B cell (primary cell): ENCODE results near the gene ONECUT3. TPM values are rescaled to one million over a fixed set of nuclear protein-coding genes. Genes with fewer than 3 reads are reported as not detected.

Experiments
- ATAC-seq: fragments of 200-7000 bp; cut with Tn5 transposase; one replicate; pipeline ENCODE4 v1.10.0; 2021; ENCODE audit warnings: low read depth, mild to moderate bottlenecking, moderate number of reproducible peaks, moderate library complexity
- CTCF ChIA-PET: fragments of 350-600 bp; sonication (Branson Sonifier 250); formaldehyde crosslinking; loops from one replicate; lab custom pipeline; 2021; ENCODE audit warnings: antibody characterized with exemption, inconsistent platforms; lab: Charles Lee
- POLR2A ChIA-PET: fragments of 350-600 bp; sonication (Branson Sonifier 250); formaldehyde crosslinking; loops from one replicate; lab custom pipeline; 2021; ENCODE audit warnings: antibody characterized with exemption; lab: Charles Lee
- DNase-seq: peaks from one replicate; pipeline ENCODE4 v3.0.0; 2013
- H2AFZ ChIP-seq: 2 replicates; pipeline ENCODE4 v1.6.1; 2012; ENCODE audit warnings: mild to moderate bottlenecking, low read depth, low read length; ENCODE audit not compliant: insufficient read depth, poor library complexity, severe bottlenecking
- H3K27ac ChIP-seq, 2 donors: 1 replicate in 1 of 2; 2 replicates in 1 of 2; pipeline ENCODE4 v1.5.1; 2012 to 2013; ENCODE audit warnings: low read length in 2 of 2, mild to moderate bottlenecking in 2 of 2, moderate library complexity in 1 of 2
- H3K27me3 ChIP-seq, 4 experiments: fragments of 200-600 bp in 1 of 4; sonication (generic) in 1 of 4; replicated peaks in 1 of 4; 1 replicate in 2 of 4; 2 replicates in 2 of 4; pipeline versions ENCODE4 v1.6.1 to v1.7.0; 2013 to 2016; ENCODE audit warnings: low read length in 3 of 4, mild to moderate bottlenecking in 2 of 4, mixed read lengths in 1 of 4, moderate library complexity in 1 of 4; ENCODE audit not compliant: insufficient read depth in 4 of 4, control insufficient read depth in 3 of 4; ENCODE audit errors: control extremely low read depth in 1 of 4
- H3K36me3 ChIP-seq, 2 experiments: replicated peaks in 1 of 2; 1 replicate in 1 of 2; 2 replicates in 1 of 2; pipeline versions ENCODE4 v1.6.1 to v1.7.1; 2013; ENCODE audit warnings: low read length in 1 of 2; ENCODE audit not compliant: insufficient read depth in 2 of 2, control insufficient read depth in 1 of 2; ENCODE audit errors: control extremely low read depth in 1 of 2, extremely low read depth in 1 of 2
- H3K4me1 ChIP-seq, 2 donors: fragments of 200-600 bp in 1 of 2; sonication (generic) in 1 of 2; 1 replicate in 1 of 2; 2 replicates in 1 of 2; pipeline versions ENCODE4 v1.5.1 to v1.6.1; 2013 to 2017; ENCODE audit warnings: low read length in 2 of 2; ENCODE audit not compliant: control insufficient read depth in 2 of 2, insufficient read depth in 2 of 2
- H3K4me2 ChIP-seq: replicated peaks from 2 replicates; pipeline ENCODE3; 2012; ENCODE audit warnings: mild to moderate bottlenecking, low read depth, low read length; ENCODE audit not compliant: poor library complexity, severe bottlenecking
- H3K4me3 ChIP-seq, 5 experiments: fragments of 200-600 bp in 1 of 5; sonication (generic) in 1 of 5; 1 replicate in 3 of 5; 2 replicates in 2 of 5; pipeline versions ENCODE4 v1.5.1 to v1.7.0; 2011 to 2016; ENCODE audit warnings: low read length in 4 of 5, mild to moderate bottlenecking in 4 of 5, low read depth in 2 of 5, control low read depth in 1 of 5, moderate library complexity in 1 of 5; ENCODE audit not compliant: insufficient read depth in 1 of 5; ENCODE audit errors: control extremely low read depth in 1 of 5, extremely low read depth in 1 of 5
- H3K79me2 ChIP-seq: fragments of 200-600 bp; sonication (generic); one replicate; pipeline ENCODE4 v1.6.0; 2016; ENCODE audit warnings: low read length; ENCODE audit not compliant: control insufficient read depth, insufficient read depth
- H3K9ac ChIP-seq: fragments of 200-600 bp; sonication (generic); 2 replicates; pipeline ENCODE4 v1.6.1; 2017; ENCODE audit warnings: mild to moderate bottlenecking, low read length, moderate library complexity
- H3K9me3 ChIP-seq, 3 donors: one replicate each; pipeline versions ENCODE4 v1.6.1 to v1.7.1; 2013; ENCODE audit warnings: low read length in 2 of 3; ENCODE audit not compliant: control insufficient read depth in 2 of 3, insufficient read depth in 1 of 3; ENCODE audit errors: control extremely low read depth in 1 of 3
- H4K20me1 ChIP-seq: 2 replicates; pipeline ENCODE4 v1.6.0; 2012; ENCODE audit warnings: mild to moderate bottlenecking, low read length; ENCODE audit not compliant: insufficient read depth, control insufficient read depth, poor library complexity, severe bottlenecking
- H3K27ac Mint-ChIP-seq: one replicate; pipeline ENCODE4 v1.8.0; 2021; ENCODE audit warnings: mixed read lengths
- H3K27me3 Mint-ChIP-seq: one replicate; pipeline ENCODE4 v1.8.0; 2021; ENCODE audit warnings: mixed read lengths
- H3K4me1 Mint-ChIP-seq: one replicate; pipeline ENCODE4 v1.8.0; 2021; ENCODE audit warnings: mixed read lengths
- H3K4me3 Mint-ChIP-seq: one replicate; pipeline ENCODE4 v1.8.0; 2021; ENCODE audit warnings: mixed read lengths
- H3K9me3 Mint-ChIP-seq: one replicate; pipeline ENCODE4 v1.8.0; 2022; ENCODE audit warnings: mixed read lengths; ENCODE audit not compliant: insufficient read depth
- CTCF ChIP-seq: fragments of 200-600 bp; IDR thresholded peaks from one replicate; pipeline ENCODE4 v1.8.0; 2022; ENCODE audit warnings: antibody characterized with exemption, mild to moderate bottlenecking
- EZH2 ChIP-seq: IDR thresholded peaks from 2 replicates; pipeline ENCODE4 v1.6.1; 2012; ENCODE audit warnings: borderline replicate concordance, low read depth, mild to moderate bottlenecking, moderate library complexity, low read length; ENCODE audit not compliant: insufficient read depth, poor library complexity, severe bottlenecking
- WGBS: methylation state at CpG from one replicate; pipeline ENCODE4 v1.1.5; 2013; ENCODE audit warnings: missing lambda C conversion rate; ENCODE audit not compliant: insufficient coverage; 5-methylcytosine and 5-hydroxymethylcytosine counted together
- intact Hi-C: fragments of 100-400 bp; cut with micrococcal nuclease; formaldehyde crosslinking; loops from one replicate; pipeline ENCODE4 v1.10.0; 2022
- polyA plus RNA-seq: library from polyadenylated mRNA; depleted of rRNA; stranded (reverse); fragments of >200 nt; gene quantifications from 2 replicates; pipeline ENCODE4 v1.2.3, GENCODE V29; 2012
- total RNA-seq, 2 donors: library from RNA; stranded (reverse); fragments of 120-200 nt in 1 of 2; gene quantifications; 1 replicate in 1 of 2; 2 replicates in 1 of 2; pipeline versions ENCODE4 v1.2.3 to v1.2.4, GENCODE V29; 2013 to 2022

The ONECUT3 gene
- total and polyA plus RNA-seq, 2 donors (not counting 1 experiment from before 2014, with no cell fraction given), result not detected

- H3K4me1 Mint-ChIP-seq, result peaks cover 4% of the 10 kb centered on the region
- intact Hi-C loops, result no loop called here
- H3K36me3 ChIP-seq, result peaks cover 0 to 65% of the 10 kb centered on the region in 2 experiments
These were observed 70.9 kb downstream of the ONECUT3 start for GRCh38 chr19:1824252-1824622.

More at GRCh38 chr19:1824252-1824622, 70.9 kb downstream of the ONECUT3 start:
- Histone ChIP-seq H3K27ac (no peak overlapping the region), H3K9me3 (no peaks in the 10 kb centered on the region), H3K4me3 (no peak overlapping the region), H3K27me3 (no peaks in the 10 kb centered on the region), H2AFZ (no peak overlapping the region), H4K20me1 (peaks cover 83% of the 10 kb centered on the region), H3K4me2 (no peak overlapping the region), H3K79me2 (peaks cover 61% of the 10 kb centered on the region), H3K4me1 (peaks cover 0 to 10% of the 10 kb centered on the region in 2 donors), H3K9ac (no peak overlapping the region)
- ATAC-seq (no peak), DNase-seq (no peak)
- no peak overlapping the region for H3K4me3 Mint-ChIP-seq
- TF ChIP-seq CTCF (no peak), EZH2 (no peak)
- H3K27ac Mint-ChIP-seq, result no peak overlapping the region
- WGBS, result 93% methylated on average over 13 of the region's 14 CpGs
- ChIA-PET POLR2A (interaction anchor here (0.5 kb wide), 1 partner anchor 185 kb away, joined by 5 read pairs; no protein-coding TSS in a partner anchor), CTCF (interaction anchor here (6.1 kb wide), 1 partner anchor 14 kb away, joined by 57 read pairs; no protein-coding TSS in a partner anchor)
- H3K27me3 Mint-ChIP-seq, result no peaks in the 10 kb centered on the region
- H3K9me3 Mint-ChIP-seq, result no peaks in the 10 kb centered on the region
